HepG2 (cell line): ENCODE results near the gene ST6GALNAC2. TPM values are rescaled to one million over a fixed set of nuclear protein-coding genes. Genes with fewer than 3 reads are reported as not detected.
A peak's percentile ranks its signal among the peaks of the same experiment; 100 is the strongest.

ENCODE experiments used
- ARID3A ChIP-seq: IDR thresholded peaks from 2 replicates; pipeline ENCODE4 v1.6.1; 2012; ENCODE audit warnings: low read depth, low read length, improper control_type of control experiment
- BORCS8-MEF2B ChIP-seq: sonication (generic); formaldehyde crosslinking; IDR thresholded peaks from 2 replicates; pipeline ENCODE4 v1.8.0; 2022; ENCODE audit warnings: mild to moderate bottlenecking, missing genetic modification reagents
- ELF3 ChIP-seq: IDR thresholded peaks from 2 replicates; pipeline ENCODE4 v1.6.1; 2016; ENCODE audit warnings: missing genetic modification reagents, missing compliant biosample characterization
- HOXA5 ChIP-seq: sonication (generic); formaldehyde crosslinking; IDR thresholded peaks from 2 replicates; pipeline ENCODE4 v1.4.0; 2020; ENCODE audit warnings: missing genetic modification reagents
- MAZ ChIP-seq, 2 experiments: sonication (generic) in 1 of 2; formaldehyde crosslinking in 1 of 2; IDR thresholded peaks; 2 replicates each; pipeline versions ENCODE4 v1.5.0 to v1.6.1; 2012 to 2020; ENCODE audit warnings: low read depth in 2 of 2, mild to moderate bottlenecking in 2 of 2, borderline replicate concordance in 1 of 2, improper control_type of control experiment in 1 of 2, low read length in 1 of 2, missing genetic modification reagents in 1 of 2, moderate library complexity in 1 of 2
- MIER3 ChIP-seq: IDR thresholded peaks from 2 replicates; pipeline ENCODE4 v1.6.1; 2016; ENCODE audit warnings: missing compliant biosample characterization, borderline replicate concordance
- NCOA2 ChIP-seq: sonication (generic); formaldehyde crosslinking; IDR thresholded peaks from 2 replicates; pipeline ENCODE4 v1.8.0; 2022; ENCODE audit warnings: inconsistent platforms
- NCOR1 ChIP-seq: fragments of 200-600 bp; sonication (generic); IDR thresholded peaks from 2 replicates; pipeline ENCODE4 v1.7.0; 2017; ENCODE audit warnings: antibody characterized with exemption, low read length, borderline replicate concordance
- PHF20 ChIP-seq: sonication (generic); formaldehyde crosslinking; IDR thresholded peaks from 2 replicates; pipeline ENCODE4 v1.5.0; 2020; ENCODE audit warnings: mild to moderate bottlenecking, missing genetic modification reagents
- POLR2AphosphoS5 ChIP-seq: IDR thresholded peaks from 2 replicates; pipeline ENCODE4 v1.6.1; 2012; ENCODE audit warnings: low read depth, low read length
- ZFAT ChIP-seq: sonication (generic); formaldehyde crosslinking; conservative IDR thresholded peaks from 2 replicates; pipeline ENCODE4 v1.8.1; 2023; ENCODE audit warnings: missing genetic modification reagents, inconsistent platforms
- ZFP37 ChIP-seq: sonication (generic); formaldehyde crosslinking; IDR thresholded peaks from 2 replicates; pipeline ENCODE4 v1.4.0; 2020; ENCODE audit warnings: missing genetic modification reagents, borderline replicate concordance
- ZFYVE20 ChIP-seq: sonication (generic); formaldehyde crosslinking; IDR thresholded peaks from 2 replicates; pipeline ENCODE4 v1.8.0; 2023; ENCODE audit warnings: low read depth, mild to moderate bottlenecking, moderate library complexity, missing genetic modification reagents, borderline replicate concordance
- ZNF230 ChIP-seq: sonication (generic); formaldehyde crosslinking; IDR thresholded peaks from 2 replicates; pipeline ENCODE4 v1.4.0; 2020; ENCODE audit warnings: mild to moderate bottlenecking, missing genetic modification reagents
- ZNF335 ChIP-seq: sonication (generic); formaldehyde crosslinking; IDR thresholded peaks from 2 replicates; pipeline ENCODE4 v1.4.0; 2020; ENCODE audit warnings: missing genetic modification reagents
- ZNF451 ChIP-seq: sonication (generic); formaldehyde crosslinking; IDR thresholded peaks from 2 replicates; pipeline ENCODE4 v1.5.0; 2020; ENCODE audit warnings: mild to moderate bottlenecking, missing genetic modification reagents
- ZNF547 ChIP-seq: sonication (generic); formaldehyde crosslinking; IDR thresholded peaks from 2 replicates; pipeline ENCODE4 v1.5.1; 2020; ENCODE audit warnings: mild to moderate bottlenecking, missing genetic modification reagents
- ZNF564 ChIP-seq: sonication (generic); formaldehyde crosslinking; IDR thresholded peaks from 2 replicates; pipeline ENCODE4 v1.8.1; 2023; ENCODE audit warnings: mild to moderate bottlenecking, missing genetic modification reagents
- ZNF570 ChIP-seq: sonication (generic); formaldehyde crosslinking; IDR thresholded peaks from 2 replicates; pipeline ENCODE4 v1.4.0; 2020; ENCODE audit warnings: mild to moderate bottlenecking, missing genetic modification reagents, borderline replicate concordance
- ZNF839 ChIP-seq: sonication (generic); formaldehyde crosslinking; IDR thresholded peaks from 2 replicates; pipeline ENCODE4 v1.4.0; 2020; ENCODE audit warnings: missing genetic modification reagents, mild to moderate bottlenecking, borderline replicate concordance
- ZNF879 ChIP-seq: sonication (generic); formaldehyde crosslinking; IDR thresholded peaks from 2 replicates; pipeline ENCODE4 v1.8.1; 2023; ENCODE audit warnings: missing genetic modification reagents
- polyA plus RNA-seq, 8 experiments: library from polyadenylated mRNA; depleted of rRNA in 3 of 8; stranded (reverse) in 7 of 8; unstranded in 1 of 8; fragments of >200 nt; fragmentation: Illumina TruSeq in 4 of 8; extraction: Trizol in 4 of 8; gene quantifications; 2 replicates each; pipeline versions ENCODE4 v1.2.1 to v1.2.3, GENCODE V29; 2011 to 2016; ENCODE audit warnings: low read depth in 4 of 8, missing spikeins in 1 of 8, mixed read lengths in 1 of 8; ENCODE audit not compliant: insufficient read depth in 1 of 8
- total RNA-seq, 5 experiments: library from RNA; depleted of rRNA; stranded (reverse); fragments of >200 nt; fragmentation: Illumina TruSeq; extraction: Trizol; gene quantifications; 2 replicates each; pipeline ENCODE4 v1.2.3, GENCODE V29; 2016; ENCODE audit warnings: low read depth in 1 of 5
- TF ChIP-seq, protein P1 (sequence below): sonication (generic); formaldehyde crosslinking; IDR thresholded peaks from 2 replicates; pipeline ENCODE4 v1.8.0; 2022; ENCODE audit warnings: mild to moderate bottlenecking, missing genetic modification reagents, moderate library complexity
- TF ChIP-seq, protein P2 (sequence below), 2 experiments: IDR thresholded peaks; 2 replicates each; pipeline ENCODE4 v1.6.1; 2011 to 2012; ENCODE audit warnings: low read length in 2 of 2, borderline replicate concordance in 1 of 2, low read depth in 1 of 2, mild to moderate bottlenecking in 1 of 2, moderate library complexity in 1 of 2
- TF ChIP-seq, protein P3 (sequence below): sonication (generic); formaldehyde crosslinking; IDR thresholded peaks from 2 replicates; pipeline ENCODE4 v1.4.0; 2020; ENCODE audit warnings: mild to moderate bottlenecking, missing genetic modification reagents

Gene ST6GALNAC2
- total and polyA plus RNA-seq, 2 of the 13 experiments (the other 11 are each of a cell fraction or from before 2014, with no cell fraction given) = 0.12 to 0.49 TPM

DNA sequence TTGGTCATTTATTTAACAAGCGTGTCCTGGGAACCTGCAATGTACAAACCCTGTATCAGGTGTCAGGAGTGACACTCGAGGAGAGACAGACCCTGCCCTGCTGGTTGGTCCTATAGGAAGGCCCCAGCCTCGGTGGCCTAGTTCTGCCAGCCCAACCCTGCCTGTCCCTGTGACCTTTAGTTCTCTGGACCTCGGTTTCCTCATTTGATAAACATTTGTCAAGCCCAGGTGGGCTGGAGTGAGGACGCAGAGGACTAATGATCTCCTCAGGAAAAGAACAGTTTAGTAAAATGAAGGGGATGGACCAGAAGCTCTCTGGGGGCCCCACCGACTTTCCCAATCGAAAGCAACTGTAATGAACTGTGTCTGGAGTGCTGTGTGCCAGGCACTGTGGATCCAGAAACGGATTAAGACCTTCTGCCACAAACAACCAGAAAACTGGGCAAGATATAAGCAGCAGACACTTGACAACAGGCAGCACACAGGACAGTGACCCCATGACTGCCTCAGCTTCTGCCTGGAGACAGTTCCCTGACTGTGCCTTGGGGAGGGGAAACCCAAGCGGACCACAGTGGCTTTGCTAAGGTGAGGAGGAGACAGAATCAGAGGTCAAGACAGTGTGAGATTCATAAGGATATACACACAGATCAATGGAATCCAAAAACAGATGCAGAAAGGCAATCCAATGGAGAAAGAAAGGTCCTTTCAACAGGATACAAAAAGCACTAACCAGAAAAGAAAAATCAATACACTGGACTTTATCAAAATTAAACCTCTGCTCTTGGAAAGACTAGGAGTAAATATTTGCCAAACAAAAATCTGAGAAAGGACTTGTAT is 37.1 kb downstream of the ST6GALNAC2 start (continued):
- TF ChIP-seq ZFP37 = no peak
- no peak for TF ChIP-seq POLR2AphosphoS5
- TF ChIP-seq ZNF839 = no peak
- TF ChIP-seq ELF3 (CRISPR knock-in tag) = no peak
- TF ChIP-seq ZNF564 (CRISPR knock-in tag) = peak; percentile 62; the same call in 1 of the 2 replicates
- TF ChIP-seq ZNF230 = peak; percentile 39; the same call in 1 of the 2 replicates
- TF ChIP-seq NCOA2 (CRISPR knock-in tag) = peak; percentile 60; the same call in 1 of the 2 replicates
- no peak for TF ChIP-seq HOXA5 (CRISPR knock-in tag)
- TF ChIP-seq, protein P1, sequence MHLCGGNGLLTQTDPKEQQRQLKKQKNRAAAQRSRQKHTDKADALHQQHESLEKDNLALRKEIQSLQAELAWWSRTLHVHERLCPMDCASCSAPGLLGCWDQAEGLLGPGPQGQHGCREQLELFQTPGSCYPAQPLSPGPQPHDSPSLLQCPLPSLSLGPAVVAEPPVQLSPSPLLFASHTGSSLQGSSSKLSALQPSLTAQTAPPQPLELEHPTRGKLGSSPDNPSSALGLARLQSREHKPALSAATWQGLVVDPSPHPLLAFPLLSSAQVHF = no peak
- TF ChIP-seq, protein P2, sequence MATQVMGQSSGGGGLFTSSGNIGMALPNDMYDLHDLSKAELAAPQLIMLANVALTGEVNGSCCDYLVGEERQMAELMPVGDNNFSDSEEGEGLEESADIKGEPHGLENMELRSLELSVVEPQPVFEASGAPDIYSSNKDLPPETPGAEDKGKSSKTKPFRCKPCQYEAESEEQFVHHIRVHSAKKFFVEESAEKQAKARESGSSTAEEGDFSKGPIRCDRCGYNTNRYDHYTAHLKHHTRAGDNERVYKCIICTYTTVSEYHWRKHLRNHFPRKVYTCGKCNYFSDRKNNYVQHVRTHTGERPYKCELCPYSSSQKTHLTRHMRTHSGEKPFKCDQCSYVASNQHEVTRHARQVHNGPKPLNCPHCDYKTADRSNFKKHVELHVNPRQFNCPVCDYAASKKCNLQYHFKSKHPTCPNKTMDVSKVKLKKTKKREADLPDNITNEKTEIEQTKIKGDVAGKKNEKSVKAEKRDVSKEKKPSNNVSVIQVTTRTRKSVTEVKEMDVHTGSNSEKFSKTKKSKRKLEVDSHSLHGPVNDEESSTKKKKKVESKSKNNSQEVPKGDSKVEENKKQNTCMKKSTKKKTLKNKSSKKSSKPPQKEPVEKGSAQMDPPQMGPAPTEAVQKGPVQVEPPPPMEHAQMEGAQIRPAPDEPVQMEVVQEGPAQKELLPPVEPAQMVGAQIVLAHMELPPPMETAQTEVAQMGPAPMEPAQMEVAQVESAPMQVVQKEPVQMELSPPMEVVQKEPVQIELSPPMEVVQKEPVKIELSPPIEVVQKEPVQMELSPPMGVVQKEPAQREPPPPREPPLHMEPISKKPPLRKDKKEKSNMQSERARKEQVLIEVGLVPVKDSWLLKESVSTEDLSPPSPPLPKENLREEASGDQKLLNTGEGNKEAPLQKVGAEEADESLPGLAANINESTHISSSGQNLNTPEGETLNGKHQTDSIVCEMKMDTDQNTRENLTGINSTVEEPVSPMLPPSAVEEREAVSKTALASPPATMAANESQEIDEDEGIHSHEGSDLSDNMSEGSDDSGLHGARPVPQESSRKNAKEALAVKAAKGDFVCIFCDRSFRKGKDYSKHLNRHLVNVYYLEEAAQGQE (IDR thresholded peaks at IDR 0.05; ENCODE audit: borderline replicate concordance in 1 of 2, low read depth in 1 of 2, low read length in 2 of 2) = no peak
- TF ChIP-seq MAZ (IDR thresholded peaks at IDR 0.05; ENCODE audit: borderline replicate concordance, low read depth, low read length) = no peak
- TF ChIP-seq MAZ (CRISPR knock-in tag; IDR thresholded peaks at IDR 0.05; ENCODE audit: low read depth) = peak; percentile 50; the same call in 1 of the 2 replicates
- TF ChIP-seq ZNF547 = no peak
- TF ChIP-seq ZNF335 = peak; percentile 93
- TF ChIP-seq ZNF570 (CRISPR knock-in tag) = no peak
- no peak for TF ChIP-seq ZFAT (CRISPR knock-in tag)
- TF ChIP-seq ZNF879 = no peak
- no peak for TF ChIP-seq NCOR1
- no peak for TF ChIP-seq ARID3A
- peak; percentile 17; the same call in 1 of the 2 replicates for TF ChIP-seq ZNF451
- TF ChIP-seq BORCS8-MEF2B (CRISPR knock-in tag) = peak; percentile 46; the same call in 1 of the 2 replicates
- TF ChIP-seq PHF20 = peak; percentile 7; the same call in 1 of the 2 replicates
- no peak for TF ChIP-seq ZFYVE20
- TF ChIP-seq, protein P3, sequence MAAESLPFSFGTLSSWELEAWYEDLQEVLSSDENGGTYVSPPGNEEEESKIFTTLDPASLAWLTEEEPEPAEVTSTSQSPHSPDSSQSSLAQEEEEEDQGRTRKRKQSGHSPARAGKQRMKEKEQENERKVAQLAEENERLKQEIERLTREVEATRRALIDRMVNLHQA (CRISPR knock-in tag) = no peak
- no peak for TF ChIP-seq MIER3 (CRISPR knock-in tag)
